HuH-7.5 (cell line): ENCODE results near the gene VEPH1.

ENCODE experiments used
- DNase-seq: peaks from one replicate; pipeline ENCODE4 v3.0.0; 2011; ENCODE audit warnings: low spot score

VEPH1 gene

DNA sequence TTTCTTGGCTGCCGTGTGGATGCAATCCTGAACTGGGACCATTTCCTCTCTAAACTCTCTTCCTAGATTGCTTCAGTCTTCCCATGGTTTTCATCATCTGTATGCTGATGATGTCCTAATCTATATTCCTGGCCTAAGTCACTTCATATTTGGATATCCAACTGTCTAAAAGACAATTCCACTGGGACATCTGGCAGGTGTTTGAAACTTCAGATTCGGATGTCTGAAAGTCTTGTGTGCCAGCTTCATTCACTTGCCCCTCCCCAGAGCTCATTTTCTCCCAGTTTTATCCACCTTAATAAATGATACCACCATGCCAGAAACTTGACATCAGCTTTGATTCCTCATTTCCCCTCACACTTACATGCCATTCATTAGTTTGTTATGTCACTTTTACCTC is 201.5 kb downstream of the VEPH1 start:
- no peak for DNase-seq

DNA sequence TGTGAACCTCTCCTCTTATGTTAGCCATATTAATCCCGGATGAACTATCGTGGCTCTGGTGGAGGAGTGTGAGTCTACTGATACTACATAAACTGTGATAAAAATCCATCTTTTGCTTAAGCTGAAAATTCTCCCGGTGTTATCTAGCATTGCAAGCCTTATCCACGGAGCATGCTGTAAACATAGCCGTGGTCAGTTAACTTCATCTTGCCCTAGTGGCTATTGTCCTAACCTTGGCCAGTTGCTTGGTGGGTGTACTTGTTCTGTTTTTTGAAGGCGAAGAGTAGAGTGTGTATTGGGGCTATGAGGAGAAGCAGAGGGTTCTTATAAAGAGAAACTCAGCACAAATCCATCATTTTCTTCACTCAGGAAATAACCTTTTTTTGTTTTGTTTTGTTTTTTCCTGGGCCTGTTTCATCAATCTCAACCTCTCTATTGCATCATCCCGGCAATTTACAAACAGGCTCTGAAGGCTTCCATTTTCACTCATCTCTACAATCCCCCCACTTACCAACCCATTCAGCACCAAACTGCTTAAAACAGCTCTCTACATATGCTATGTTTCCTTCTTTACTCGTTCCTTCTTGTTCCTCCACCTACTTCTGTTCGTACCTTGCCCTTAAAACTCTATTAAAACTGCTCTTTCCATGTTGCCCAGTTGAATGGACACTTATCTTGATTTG is 202.1 kb downstream of the VEPH1 start:
- no peak for DNase-seq

DNA sequence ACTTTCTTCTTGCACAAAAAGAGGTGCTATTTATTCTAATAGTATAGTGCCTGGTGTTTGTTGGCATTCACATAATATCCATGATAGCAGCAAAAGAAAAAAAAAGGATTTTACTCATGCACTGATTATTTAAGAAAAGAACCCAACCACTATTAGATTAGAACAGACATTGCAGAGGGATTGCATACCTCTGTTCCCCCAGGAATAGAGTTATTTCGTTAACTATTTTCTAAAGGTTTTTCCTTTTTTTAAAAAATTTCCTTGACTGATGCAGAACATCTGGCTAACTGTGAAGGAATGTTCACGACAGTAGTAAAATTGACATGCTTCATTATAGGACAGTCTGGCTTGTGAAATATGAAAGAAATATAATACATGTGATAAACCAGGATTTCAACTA is 203.1 kb downstream of the VEPH1 start:
- DNase-seq, result no peak

DNA sequence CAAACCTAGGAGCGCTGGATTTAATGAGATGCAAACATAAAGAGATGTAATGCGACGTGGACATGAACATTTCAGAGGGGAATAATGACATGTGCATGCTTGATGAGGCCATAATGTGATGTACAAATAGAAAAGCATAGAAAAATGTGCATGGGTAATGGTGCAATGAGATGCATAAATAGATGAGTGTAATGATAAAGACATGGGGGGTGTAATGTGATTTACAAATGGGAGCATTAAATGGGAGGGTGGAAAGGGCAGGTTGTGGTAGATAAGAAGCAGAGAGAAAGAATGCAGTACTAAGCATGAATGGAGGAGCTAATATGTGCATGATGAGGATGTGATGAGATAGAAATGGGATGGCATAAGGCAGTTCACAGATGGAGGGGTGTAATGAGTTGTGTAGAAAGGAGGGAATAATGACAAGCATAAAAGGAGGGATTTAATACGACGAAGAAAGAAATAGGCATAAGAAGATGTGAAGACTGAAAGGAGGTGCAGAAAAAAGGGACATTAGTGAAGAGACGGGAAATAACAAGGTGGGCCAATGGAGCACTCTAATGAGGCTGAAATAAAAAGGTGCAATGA is 205.8 kb downstream of the VEPH1 start:
- no peak for DNase-seq

DNA sequence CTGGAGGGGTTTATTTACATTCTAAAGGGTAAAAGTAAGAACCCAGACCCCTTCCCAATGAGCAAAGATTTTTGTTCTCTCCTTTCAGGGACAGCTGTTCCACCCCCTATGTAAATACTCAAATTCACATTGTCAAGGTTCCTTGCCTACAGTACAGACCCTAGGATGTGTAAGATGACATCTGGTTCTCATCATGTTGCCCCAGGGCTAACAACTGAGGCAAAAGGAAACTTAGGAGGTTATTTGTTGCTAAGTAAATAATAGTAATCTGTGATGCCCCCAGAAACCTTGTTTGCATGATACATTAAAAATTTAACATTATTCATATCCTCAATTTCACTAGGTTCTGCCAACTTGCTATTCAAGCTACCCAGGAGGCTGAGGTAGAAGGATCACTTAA is 208.3 kb downstream of the VEPH1 start:
- no peak for DNase-seq

DNA sequence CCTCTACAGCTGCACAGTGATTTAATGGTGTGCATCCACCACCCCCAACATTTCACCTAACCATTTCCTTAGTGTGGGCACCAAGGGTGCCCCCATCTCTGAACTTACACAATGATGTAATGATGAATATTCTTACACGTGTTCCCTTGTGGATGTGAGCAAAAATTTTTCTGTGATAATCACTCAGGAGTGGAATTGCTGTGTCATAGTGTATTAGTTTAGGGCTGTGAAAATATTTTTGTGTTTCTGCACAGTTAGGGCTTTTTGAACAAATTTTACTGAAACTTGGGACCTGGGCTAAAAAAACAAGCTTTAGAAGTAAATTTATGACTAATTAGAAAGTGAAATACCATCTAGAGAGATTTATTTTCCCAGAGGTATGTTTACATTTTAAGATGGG is 208.7 kb downstream of the VEPH1 start:
- DNase-seq, result no peak

DNA sequence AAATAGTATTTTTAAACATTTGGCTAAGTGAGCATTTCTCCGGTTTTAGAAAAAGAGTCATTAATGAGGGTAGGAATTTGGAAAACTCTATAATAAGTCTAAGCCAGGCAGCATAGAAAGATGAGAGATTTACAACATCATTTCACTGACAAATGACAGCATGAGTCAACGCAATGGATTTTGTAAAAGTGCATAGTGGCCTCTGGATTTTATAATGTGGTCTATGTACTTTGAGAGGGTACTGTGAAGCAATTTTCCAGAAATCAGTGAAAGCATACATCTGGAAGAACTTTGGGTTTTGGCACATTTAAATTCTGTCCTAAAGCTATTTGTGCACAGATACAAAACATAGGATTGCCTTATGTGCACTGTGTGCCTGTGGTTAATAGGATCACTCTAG is 212.4 kb downstream of the VEPH1 start:
- DNase-seq, result no peak

DNA sequence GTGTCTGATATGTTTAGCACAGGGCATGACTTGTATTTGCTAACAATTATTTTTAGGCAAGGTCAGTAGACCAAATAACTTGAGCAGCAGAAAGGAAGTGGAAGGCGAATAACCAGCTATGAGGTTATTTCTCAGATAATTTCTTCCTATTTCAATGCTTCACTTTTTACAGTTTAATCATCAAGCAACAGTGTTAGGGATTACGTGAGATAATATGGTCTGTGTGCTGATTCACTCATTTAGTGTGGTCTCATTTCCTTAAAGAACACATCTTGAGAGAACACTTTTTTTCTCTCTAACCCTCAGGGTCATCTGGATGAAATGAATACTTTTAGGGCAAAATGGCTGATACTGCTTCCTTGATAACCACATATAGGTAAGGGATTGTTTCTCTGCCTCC is 217.2 kb downstream of the VEPH1 start:
- DNase-seq, result no peak

DNA sequence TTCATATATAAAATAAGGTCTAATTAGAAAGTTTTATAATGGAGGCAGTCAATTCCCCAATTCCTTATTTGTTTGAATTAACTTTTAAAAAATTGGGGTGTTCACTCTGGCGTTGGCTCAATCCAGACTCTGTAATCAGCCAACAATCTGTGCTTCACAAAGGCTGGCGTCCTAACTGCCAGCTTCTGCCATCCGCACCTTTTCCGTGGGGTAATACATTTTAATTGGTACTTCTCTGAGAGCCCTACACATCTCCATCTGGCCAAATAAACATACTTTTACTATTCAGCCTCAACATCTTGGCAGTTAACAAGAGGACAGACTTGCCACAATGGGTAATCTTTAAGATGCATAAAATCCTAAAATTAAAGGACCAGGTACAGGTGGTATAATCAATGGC is 218.1 kb downstream of the VEPH1 start:
- DNase-seq, result no peak

DNA sequence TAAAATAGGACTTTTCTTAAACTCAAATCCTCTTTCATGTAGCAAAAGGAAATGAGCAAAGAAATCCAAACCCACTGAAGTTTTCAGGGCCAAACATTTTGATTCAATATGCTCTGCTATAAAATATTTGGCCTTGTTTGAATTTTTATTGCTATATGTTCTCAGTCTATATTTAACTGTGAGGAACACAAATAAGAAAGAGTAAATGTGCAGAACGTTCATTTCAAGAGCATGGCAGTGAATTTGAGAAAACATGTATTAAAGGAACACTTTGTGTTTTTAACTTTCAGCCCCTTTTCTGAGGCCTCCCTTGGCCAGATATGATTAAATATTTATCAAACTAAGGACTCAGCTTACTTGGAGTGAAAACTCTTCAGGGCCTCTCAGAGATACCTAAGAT is 218.5 kb downstream of the VEPH1 start:
- no peak for DNase-seq

DNA sequence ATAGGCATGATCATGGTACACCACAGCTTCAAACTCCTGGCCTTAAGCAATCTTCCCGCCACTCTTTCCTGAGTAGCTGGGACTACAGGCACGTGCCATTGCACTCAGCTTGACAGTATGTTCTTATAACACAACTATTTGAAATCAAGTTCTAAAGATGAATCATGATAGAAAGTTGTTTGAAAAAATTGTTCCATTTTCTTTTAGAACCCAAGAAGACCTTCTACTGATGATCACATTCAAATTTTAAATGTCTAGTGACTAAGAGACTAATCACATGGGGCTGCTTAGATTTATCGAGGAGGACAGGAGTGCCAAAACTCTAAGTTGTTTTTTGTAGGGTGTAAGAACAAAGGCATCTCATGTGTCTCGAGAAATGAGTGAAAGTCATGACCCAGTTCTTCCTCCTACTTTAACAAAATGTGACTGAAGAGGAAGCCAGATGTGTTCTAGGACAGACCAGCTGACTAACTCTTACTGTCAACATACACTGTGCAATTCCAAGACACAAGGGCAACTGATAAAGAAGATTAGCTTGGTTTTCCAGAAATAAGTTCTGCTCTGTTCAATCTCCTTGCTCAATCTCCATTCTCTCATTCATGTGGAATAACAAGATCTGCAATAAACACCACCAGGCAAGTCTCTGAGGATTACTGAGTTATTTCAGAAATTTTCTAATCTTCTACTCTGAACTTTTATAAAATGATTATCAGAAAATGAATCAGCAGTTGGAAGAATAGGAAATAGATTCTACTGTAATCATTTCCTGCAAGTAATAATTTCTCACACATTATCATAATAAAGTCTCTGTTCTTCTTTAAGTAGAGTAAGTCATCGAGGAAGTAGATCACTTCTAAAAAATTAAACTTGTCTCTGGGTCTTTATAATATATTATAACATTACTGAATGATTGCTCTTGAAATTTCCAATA is 220.7 kb downstream of the VEPH1 start:
- DNase-seq, result no peak

DNA sequence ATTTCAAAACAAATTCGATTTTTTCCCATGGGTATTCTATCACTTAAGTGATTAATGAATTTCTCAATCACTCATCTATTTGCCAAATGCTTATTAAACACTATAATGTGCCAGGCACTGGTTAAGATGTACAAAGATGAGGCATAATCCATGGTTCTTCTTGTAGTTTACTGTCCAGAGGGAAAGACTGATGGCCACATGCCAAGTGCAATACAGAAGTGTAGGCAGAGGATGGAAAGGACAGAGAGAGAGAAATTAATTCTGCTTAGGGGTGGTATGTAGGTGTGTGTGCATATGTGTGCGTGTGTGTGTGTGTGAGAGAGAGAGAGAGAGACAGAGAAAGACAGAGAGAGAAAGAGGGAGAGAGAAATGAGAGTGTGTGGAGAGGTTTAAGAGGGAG is 222.4 kb downstream of the VEPH1 start:
- DNase-seq, result no peak

DNA sequence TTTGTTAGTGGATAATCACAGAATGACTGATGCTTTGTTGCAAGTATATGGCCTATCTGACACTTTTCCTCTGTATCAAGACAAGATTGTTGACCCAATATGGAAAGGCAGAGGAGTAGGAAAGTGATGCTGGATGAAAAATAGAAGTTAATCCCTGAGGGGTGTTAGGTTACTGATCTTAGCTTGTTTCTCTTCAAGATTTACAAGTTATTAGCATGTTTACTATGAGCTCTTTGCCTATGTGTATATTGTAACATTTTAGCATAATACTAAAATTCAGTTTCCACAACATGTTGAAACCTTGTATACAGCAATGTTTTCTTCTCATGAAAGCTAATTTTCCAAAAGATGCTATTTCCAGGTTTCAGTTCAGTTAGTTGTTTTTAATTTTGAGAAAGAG is 222.9 kb downstream of the VEPH1 start:
- DNase-seq, result no peak

DNA sequence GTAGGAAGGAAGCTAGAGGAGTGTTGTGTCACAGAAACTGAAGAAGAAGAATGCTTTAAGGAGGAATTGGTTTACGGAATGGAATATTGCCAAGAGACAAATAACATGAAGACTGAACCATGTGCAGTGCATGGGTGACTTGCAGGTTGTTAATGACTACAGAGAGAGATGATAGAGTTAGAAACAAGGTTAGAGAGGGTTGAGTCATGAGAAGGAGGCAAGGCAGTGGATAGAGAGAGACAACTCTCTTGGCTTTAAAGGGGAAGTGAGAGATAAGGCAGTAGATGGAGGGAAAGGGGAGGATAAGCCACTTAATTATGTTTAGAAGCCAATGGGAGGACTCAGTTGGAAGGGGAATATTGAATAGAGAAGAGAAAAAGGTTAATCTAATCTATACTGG is 224.0 kb downstream of the VEPH1 start:
- DNase-seq, result no peak

DNA sequence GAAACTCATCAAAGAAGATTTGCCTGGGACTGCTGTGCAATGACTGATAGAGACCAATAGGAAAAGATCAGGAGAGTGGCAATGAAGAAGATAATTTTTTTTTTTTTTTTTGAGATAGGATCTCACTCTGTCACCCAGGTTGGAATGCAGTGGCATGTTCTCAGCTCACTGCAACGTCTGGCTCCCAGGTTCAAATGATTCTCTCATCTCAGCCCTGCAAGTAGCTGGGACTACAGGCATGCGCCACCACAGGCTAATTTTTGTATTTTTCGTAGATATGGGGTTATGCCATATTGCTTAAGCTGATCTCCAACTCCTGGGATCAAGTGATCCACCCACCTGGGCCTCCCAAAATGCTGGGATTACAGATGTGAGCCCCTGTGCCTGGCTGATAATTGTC is 226.4 kb downstream of the VEPH1 start:
- DNase-seq, result no peak

DNA sequence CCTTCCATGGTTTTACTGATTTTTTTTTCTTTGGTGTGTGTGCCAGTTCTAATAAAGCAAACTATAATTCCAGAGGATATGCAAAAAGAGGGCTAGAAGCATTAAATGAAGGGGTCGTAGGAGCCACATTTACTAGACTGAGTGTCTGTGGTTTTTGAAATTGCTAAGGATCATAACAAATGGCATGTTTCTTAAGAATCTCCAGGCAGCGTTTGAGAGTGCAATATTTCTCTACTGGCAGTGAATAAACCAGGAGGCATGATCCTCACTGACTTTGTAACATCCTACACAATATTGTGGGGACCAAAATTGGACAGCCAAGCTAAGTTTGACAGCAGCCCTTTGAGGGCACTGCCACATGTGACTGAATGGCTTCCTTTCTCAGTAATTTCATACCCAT is 227.4 kb downstream of the VEPH1 start:
- DNase-seq, result no peak

DNA sequence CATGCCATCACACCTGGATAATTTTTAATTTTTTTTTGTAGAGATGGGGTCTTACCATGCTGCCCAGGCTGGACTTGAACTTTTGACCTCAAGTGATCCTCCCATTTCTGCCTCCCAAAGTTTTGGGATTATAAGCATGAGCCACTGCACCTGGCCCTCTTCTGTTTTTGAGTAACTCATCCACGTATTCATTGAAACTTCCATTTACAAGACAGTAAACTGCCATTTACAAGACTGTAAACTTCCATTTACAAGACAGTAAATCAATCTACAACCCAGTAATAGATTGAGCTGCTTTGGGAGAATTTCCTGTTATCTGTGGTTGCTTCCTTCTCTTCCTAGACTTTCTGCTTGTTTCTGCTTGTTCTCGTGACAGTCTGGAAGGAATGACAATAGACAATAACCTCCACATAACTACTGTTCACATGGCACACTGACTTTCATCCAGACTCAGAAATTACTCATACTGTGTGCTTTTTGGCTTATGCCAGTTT is 228.5 kb downstream of the VEPH1 start:
- DNase-seq, result no peak

DNA sequence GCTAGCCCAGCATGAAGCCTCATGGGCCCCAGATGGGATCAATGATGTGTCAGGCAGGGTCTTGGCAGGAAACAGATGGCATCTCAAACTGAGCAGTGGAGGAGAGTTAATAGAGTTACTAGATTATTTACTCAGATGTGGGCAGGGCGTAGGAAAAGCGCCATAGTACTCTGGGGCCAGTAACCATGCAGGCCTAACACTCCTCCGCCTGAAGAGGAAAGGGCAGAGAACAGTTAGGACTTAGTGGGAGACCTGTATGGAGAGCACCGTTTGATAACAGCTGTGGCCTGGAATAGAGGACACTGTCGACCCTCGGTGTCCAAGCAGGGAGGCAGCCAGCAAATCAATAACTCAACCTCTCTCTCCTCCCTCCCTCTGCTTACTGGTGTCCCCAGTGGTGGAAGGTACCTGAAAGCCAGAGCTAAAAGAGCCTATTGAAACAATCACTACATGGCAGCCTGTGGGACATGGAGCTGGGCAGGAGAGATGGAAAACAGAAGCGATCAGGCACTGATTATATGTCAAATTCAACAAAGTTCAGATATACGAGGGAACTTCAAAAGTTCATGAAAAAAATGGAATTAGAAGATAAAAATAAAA is 231.8 kb downstream of the VEPH1 start:
- no peak for DNase-seq

DNA sequence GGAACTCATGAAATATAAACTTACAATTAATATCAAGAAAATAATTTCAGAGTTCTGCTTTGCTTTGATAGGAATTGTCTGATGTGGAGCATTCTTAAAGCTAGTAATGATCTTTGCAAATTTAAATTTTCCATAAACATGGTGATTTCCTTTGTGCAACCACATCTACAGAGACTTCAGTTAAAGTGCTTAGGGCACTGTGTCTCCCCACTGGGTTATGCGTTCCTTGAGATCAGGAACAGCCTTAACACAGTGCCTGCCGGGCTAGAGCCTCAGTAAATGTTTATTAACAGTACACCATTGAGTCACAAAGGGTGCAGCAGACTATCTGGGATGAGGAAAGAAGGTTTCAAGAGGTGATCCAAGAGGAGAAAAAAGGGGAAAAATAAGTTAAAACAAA is 235.2 kb downstream of the VEPH1 start:
- DNase-seq, result no peak

DNA sequence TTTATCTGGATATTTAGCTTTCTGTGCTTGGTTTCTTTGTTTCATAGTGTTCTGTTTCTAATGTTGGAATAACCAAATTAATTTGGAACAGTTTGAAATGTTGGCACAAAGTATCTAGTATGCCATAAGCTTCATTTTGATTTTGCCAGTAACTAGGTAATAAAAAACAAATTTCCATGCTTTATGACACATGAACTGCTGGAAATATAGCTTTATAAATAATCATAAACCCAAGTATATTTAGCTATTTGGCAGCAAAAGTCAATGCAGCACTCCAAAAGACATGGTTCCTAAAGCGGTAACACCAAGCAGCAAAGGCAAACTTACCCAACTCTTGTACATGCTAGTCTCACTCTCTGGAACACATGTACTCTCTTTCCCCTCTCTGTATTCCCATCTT is 237.3 kb downstream of the VEPH1 start:
- no peak for DNase-seq

DNA sequence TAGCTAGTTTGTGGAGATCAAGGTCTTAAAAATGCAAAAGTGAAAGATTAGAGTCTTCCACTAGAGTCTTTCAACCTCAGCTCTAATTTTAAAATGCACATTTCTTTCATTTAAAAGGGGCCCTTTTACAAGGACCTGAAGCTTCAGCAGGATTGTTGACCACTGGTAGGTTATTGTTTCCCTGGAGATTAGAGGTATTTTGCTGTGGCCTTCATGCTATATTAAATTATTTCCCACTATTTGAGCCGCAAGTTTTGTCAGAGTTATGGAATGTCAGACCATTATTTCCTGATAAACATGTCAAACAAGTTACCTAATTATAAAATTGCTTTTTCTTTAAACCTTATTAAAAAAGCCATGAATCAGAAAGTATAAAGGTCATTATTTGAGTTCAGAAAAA is 240.2 kb downstream of the VEPH1 start:
- no peak for DNase-seq

DNA sequence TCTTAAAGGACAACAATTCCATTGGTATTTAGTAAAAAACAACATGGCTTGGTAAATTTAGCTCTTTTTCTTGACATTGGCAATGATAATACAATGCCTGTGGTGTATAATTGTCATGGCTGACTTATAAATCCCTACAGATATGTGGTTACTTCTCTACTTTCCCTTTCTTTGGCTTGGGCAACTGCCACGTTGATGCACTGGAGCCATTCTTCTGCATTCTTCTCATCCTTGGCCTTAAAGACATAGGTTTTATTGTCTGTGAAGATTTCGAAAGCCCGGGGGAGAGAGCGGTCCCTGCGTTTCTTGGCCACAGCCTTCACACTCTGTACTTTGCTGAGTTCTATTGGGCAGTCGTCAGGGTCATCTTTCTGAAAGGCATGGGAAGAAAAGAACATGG is 242.2 kb downstream of the VEPH1 start:
- DNase-seq, result no peak

DNA sequence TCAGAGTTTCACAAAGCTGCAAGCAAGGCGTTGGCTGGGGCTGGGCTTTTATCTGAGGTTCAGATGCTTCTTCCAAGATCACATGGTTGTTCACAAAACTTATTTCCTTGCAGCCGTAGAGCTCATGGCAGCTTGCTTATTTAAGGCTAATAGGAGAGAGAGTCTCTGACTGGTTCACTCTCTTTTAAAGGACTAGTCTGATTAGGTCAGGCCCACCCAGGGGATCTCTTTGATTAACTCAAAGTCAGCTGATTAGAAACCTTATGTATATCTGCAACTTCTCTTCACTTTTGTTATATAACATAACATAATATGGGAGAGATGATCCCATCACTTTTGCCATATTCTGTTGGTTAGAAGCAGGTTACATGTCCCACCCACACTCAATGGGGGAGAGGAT is 243.4 kb downstream of the VEPH1 start:
- DNase-seq, result no peak
